ENCODE data around the gene SLC28A1.
A peak's percentile ranks its signal among the peaks of the same experiment; 100 is the strongest.

SLC28A1 gene

GRCh38 chr15:84992157-84992944 is 107.9 kb downstream of the SLC28A1 start:
- DNase-seq (ENCODE audit: low read depth in 2 of 2): peak; percentile 16 to 22

Measured in activated CD4-positive, alpha-beta T cell treated with anti-CD3 and anti-CD28 coated beads for 24 hours (primary cell).